RCC 7860 (cell line): Measurements from ENCODE around the gene PERCC1.

ENCODE experiments used
- DNase-seq: peaks from one replicate; pipeline ENCODE4 v3.0.0-alpha.2; 2015; ENCODE audit warnings: low spot score
- FAIRE-seq: peaks from 2 replicates; lab custom pipeline; 2012; peaks lifted over from hg19 to GRCh38; lab: Jason Lieb, UNC

Gene PERCC1

DNA sequence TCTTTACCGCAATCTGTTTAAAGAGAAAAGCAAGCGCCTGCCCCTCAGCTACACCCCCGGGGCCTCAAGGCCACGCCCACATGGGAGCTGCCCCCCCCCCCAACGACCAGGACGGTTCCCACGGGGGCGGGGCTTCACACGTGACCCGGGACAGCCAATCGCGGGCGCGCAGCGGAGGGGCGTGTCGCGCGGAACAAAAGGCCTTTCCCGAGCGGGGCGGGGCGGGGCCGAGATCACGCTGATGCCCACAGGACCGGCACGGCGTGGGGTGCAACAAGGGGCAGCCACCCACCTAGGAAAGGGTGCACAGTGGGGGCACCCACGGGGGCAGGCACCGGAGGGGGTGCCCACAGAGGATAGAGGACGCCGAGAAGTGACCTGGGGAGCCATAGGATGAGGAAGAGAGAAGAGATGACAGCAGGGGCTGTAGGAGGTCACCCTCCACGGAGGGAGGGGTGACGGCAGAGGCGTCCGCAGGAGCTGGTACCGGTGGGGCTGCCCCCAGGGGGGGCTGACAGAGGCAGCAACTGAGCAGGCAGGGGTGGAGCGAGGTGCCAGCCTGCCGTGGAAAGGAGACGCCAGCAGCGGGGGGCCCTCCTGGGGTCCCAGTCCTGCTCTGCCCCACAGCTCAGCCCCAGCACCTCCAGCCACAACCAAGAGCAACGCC, 22.6 kb upstream of the PERCC1 start:
- DNase-seq (peak; percentile 58), FAIRE-seq (no peak)

DNA sequence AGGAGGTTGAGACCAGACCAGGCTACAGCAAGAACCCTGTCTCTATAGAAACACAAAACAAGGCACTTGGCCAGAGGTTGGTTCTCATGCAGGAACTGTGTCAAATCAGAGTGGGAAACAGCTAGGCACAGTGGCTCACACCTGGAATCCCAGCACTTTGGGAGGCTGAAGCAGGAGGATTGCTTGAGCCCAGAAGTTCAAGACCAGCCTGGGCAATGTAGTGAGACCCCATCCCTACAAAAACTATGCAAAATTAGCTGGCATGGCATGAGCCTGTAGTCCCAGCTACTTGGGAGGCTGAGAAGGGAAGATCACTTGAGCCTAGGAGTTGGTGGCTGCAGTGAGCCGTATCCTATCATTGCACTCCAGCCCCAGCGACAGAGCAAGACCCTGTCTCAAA, 18.0 kb upstream of the PERCC1 start:
- DNase-seq: no peak
- FAIRE-seq: no peak

DNA sequence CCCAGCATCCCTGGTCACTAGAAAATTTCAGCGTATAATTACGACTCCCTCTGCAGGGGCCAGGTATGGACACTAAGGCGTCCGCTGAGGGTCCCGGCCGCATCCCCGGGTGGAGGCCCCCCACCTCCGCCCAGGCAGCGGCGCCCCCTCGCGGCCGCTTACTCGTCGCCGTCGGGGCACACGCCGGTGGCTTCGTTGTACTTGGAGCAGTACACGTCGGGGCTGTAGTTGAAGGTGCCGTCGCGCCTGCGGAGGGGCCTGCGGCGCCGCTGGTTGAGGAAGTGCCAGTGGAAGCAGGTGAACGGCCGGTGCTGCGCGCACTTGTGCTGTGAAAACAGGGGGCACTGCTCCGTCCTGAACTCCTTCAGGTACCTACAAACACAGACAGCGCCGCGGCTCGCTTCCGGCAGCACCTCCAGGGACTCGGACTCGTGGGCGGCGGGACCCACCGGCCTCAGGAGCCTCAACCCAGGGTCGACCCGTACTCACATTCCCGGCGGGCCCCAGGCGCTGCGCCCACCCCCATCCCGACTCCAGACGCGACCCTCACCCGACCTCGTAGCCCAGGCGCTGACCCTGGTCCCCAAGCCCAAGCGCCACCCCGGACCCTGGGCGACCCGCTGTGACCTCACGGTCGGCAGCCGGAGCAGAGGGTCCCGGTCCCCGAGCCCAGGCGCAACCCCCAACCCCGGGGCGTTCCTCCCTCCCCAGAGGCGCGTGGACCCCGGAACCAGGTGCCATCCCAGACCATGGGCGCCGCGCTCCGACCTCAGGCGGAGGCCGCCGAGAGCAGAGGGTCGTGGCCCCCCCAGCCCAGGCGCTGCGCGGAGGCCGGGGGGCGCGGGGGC, 17.0 kb upstream of the PERCC1 start:
- no peak for DNase-seq

DNA sequence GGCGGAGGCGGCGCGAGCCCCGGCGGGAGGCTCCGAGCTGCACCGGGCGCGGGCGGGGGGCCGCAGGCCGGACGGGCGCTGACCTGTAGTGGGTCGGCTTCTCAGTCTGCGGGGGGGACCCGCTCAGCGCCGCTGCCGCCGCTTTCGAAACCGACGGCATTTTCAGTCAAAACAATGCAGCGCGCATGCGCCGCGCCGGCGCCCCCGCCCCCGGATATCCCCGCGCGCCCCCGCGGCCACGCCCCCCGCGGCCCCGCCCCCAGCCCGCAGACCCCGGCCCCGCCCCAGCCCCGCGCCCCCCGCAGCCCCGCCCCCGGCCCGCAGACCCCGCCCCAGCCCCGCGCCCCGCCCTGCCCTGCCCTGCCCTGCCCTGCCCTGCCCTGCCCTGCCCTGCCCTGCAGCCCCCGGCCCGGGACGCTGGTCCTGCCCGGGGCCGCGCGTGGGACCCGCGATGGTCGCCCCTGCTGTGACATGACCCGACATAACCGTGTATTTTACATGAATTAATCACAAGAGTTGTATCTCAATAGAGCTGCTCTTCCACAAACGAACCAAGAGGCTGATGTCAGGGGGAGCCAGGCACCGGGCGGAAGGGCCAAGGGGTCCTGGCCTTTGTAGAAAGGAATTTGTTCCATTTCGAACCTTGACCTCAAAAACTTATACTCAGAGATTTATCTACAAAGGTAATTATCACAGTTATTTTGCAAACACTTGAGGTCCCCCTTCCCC, 16.2 kb upstream of the PERCC1 start, which contains the start of gene UNKL:
Gene UNKL (minus strand): TSS at position 173 of the 729 bp plus-strand sequence. CDS start 13 bp downstream, at position 160.
- FAIRE-seq (no peak), DNase-seq (peak; percentile 6)

More for the DNA sequence above, 17.0 kb upstream of the PERCC1 start:
- FAIRE-seq: no peak

DNA sequence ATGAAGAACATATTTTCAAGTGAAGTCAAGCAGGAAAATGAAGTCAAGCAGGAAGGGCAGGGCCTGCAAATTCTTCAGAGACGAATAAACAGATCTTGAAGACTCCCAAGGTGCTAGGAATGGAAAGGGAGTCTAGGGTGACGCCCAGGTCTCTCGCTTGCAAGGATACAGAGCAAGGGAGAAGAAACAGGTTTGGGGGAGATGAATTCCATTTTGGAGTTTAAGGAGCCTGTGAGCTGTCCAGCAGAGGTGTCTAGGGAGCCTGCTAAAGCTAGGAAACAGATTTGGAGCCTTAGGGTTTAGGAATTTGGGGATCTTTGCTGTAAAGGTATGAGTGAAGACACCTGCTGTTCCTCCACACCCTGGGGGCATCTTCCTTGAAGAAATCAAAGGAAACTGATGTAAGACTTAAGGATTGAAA, 14.3 kb upstream of the PERCC1 start:
- FAIRE-seq (no peak), DNase-seq (no peak)

DNA sequence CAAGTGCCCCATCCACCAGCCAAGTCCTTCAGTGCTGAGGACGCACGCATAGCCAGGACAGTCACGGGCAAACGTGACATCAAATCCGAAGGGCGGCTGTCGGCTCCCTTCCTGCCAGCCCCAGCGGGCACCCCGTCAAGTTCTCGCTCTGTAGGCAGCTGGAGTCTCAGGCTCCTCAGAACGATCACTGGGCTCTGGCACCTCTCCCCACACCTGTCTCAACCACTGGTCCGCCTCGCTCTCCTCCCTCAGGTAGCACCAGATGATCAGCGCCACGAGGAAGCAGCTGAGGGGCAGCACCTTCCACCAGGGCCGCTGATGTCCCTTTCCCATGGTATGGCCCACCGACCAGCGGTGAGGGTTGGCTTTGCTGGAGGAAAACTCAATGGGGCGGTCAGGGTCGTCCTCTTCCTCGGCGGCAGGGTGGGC, 10.8 kb upstream of the PERCC1 start:
- DNase-seq (no peak), FAIRE-seq (no peak)

DNA sequence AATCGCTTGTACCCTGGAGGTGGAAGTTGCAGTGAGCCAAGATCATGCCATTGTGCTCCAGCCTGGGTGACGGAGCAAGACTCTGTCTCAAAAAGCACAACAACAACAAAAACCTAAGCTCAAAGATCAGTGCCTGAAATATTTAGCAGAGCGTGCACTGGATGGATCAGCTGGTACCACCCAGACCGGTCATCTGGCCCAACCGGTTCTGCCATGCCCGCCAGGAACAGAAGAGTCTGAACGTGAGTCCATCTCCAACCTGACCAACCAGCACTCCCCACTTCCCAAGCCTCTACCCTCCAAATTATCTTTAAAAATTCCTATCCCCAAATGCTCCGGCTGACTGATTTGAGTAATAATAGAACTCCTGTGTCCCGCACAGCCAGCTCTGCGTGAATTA, 8.8 kb upstream of the PERCC1 start:
- FAIRE-seq: no peak
- no peak for DNase-seq

DNA sequence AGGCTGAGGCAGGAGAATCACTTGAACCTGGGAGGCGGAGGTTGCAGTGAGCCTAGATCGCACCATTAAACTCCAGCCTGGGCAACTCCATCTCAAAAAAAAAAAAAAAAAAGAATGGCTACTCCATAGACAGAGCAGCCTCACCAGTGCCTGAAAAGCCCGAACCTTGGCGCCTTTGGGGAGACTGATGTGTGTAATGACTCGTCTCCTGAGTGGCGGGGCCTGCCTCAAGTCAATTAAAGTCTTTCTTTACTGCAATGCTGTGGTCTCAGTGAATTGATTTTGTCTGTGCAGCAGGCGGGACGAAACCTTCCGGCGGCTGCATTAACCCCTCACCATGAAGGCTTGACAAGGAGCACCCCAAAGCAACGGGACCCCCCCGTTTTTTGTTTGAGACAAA, 6.8 kb upstream of the PERCC1 start:
- DNase-seq (no peak), FAIRE-seq (no peak)

DNA sequence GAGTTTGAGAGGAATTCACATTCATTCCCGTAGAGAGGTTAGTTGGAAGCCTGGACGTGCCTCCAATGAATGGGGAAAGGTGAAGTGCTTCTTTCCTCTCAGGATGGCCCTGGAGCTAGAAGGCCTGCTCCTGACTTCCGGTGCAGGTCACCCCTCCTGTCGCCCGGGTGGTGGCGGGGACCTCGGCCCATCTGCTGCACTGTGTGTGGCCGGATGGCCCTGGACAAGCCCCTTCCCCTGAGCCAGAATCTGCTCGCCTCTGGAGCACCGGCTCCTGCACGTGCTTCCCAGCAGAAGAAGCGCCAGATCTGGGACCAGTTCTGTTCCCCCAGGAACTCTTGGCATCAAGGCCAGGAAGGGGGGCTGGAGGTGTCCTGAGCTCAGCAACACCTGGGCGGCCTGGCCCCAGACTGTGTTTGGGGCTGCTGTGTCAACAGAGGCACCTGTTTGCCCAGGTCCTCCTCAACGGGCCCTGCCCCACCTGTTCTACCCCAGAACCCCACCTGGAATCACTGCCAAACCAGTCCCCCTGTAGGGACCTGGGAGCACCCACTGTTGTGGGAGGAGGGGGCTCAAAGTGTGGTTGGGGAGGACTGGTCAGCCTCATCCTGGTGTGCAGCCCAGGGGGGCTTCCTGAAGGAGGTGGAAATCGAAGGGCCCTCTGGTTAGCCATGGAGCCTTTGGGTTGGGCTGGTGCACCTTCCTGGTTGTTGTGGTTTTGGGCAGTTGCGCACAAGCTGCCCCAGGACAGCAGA, 5.1 kb upstream of the PERCC1 start:
- DNase-seq: no peak
- no peak for FAIRE-seq

DNA sequence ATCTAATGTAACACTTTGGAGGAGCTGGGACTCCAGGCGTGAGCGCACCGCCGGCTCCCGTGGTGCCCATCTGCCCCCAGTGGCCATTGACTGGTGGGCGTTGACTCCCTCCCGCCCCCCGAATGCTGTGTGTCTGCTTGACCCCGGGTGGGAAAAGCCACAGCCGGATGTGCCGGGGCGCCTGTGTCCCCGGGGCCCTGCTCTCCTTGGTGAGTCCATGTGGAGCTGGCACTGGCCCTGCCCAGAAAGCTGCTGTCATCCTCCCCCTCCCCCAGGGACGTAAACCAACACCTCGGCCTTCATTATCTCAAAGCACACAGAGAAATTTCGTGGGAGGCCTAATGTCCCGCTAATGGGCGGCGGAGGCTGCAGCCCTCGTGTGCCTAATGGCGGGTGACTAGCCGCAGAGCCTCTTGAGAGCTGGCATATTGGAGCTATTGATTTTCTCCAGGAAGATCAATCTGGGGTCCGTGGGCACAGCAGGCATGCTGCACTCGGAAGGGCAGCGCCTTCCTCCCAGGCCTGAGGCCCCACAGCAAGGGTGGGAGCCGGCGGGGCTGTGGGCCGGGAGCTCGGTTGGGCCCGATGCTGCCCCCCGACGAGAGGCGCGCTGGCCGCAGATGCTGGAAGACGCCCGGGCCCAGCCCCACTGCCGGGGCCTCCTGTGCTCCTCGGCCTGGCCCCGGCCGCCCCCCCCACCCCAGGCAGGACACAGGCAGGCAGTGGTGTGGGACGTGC, 4.0 kb upstream of the PERCC1 start:
- DNase-seq (no peak), FAIRE-seq (no peak)

DNA sequence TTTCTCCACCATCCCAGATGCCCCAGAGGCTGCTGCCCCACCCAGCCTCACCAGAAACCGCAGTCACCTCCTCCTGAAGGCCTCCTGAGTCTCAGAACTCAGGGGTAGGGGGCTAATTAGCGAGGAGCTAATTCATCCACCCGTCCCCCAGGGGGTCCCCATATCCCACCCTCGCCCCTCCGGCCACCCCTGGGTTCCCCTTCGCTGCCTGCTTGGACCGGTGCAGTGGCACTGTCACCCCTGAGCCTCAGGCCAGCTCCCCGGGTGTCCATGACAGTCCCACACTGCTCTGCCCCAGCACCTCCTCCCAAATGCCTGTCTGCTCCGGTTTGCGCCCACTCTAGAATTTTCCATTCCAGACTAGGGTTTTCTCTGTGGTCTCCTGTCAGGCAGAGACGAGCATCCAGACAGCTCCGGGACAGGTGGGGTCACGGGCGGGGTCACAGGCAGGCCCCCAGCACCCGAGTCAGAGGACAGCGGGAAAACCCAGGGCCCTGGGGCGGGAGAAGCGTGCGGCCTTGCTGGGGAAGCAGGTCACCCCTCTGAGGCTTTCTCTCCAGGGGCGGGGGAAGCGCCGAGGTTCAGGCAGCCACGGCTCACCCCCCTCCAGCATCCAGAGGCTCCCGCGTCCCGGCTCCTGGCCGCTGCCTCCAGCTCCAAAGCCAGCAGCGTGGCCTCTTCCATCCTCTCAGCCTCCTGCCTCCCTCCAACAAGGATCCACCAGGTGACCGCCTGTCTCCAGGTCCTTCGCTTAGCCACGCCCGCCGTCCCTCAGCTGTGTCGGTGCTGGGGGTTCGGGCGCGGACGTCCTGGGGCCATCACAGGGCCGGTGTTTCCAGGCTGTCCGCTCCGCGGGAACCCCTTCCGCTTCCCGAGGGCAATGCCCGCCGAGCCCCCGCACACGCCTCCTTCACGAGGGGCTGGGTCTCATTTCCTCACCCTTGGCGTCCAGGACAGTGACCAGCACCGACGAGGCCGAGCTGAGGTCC, 3.1 kb upstream of the PERCC1 start:
- no peak for FAIRE-seq
- DNase-seq: no peak

DNA sequence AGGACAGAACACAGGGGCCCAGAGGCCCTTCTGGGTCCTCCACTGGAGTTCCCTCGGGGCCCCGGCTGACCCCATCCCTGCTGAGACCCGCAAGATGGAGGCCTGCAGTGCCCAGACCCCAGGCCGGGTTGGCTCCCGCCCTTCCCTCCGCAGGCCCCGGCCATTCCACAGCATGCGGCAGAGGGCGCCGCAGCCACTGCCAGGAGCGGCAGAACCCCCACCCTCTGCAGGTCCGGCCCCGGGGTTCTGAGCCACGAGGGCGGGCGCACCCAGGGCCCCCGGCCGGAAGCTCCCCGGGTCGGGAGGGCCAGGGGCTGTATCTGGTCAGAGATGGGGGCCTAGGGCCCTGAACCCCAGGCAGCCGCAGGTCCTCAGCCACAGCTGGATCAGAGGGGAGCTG, 2.4 kb upstream of the PERCC1 start:
- DNase-seq: no peak
- FAIRE-seq: no peak

DNA sequence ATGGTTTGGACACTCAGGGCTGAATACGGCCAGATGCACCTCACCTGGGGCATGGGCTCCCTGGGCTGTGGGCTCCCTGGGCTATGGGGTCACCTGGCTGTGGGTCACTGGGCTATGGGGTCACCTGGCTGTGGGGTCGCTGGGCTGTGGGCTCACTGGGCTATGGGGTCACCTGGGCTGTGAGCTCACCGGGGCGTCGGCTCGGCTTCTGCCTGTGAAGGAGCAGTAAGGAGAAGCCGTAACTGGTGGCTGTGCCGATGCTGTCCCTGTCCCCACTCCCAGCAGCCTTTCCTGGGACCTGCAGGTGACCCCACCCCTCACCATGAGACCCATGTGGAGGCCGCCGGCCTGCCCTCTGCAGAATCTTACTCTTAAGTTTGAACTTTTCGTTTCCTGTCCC, 1.9 kb upstream of the PERCC1 start:
- DNase-seq: no peak
- FAIRE-seq: no peak

DNA sequence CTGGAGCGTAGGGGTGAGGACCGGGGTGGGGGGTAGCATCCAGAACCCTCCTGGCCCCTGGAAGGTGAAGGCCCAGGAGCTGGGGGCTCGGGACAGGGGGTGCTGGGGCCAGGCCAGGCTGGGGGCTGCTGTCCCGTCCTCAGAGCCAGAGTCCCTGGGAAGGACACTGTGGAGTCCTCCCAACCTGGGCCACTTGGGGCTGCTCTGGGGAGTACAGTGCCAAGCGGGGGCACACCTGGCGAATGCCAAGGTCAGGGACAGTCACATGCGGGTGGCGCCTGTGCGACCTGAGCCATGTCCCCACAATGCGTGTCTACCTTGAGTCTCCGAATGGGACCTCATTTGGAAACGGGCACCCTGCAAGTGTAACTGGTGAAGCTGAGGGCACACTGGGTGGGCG, 1.2 kb upstream of the PERCC1 start:
- no peak for DNase-seq
- no peak for FAIRE-seq

DNA sequence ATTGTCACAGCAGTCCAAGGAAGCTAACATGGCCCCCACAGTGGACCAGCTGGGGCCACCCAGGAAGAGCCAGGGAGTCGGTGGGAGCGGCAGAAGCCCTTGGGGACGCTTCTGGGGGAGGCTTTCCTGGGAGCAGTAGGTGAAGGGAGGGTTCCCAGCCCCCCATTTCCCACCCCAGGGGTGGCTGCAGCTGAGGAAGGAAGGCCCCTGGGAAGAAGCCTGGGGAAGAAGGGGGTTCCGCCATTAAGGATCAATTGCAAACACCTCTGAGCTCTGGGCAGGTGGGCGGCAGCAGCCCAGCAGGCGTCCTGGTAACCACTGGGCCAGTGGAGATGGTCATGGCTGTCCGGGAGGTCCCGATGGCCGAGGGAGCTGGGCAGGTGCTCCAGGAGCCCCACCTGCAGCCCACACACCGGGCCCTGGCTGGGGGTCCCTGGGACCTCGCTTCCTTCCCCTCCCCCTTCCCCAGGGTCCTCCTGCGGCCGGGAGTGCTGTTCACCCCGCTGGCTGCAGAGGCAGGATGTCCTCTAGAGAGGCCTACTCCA, 592 bp upstream of the PERCC1 start:
- FAIRE-seq: no peak

DNA sequence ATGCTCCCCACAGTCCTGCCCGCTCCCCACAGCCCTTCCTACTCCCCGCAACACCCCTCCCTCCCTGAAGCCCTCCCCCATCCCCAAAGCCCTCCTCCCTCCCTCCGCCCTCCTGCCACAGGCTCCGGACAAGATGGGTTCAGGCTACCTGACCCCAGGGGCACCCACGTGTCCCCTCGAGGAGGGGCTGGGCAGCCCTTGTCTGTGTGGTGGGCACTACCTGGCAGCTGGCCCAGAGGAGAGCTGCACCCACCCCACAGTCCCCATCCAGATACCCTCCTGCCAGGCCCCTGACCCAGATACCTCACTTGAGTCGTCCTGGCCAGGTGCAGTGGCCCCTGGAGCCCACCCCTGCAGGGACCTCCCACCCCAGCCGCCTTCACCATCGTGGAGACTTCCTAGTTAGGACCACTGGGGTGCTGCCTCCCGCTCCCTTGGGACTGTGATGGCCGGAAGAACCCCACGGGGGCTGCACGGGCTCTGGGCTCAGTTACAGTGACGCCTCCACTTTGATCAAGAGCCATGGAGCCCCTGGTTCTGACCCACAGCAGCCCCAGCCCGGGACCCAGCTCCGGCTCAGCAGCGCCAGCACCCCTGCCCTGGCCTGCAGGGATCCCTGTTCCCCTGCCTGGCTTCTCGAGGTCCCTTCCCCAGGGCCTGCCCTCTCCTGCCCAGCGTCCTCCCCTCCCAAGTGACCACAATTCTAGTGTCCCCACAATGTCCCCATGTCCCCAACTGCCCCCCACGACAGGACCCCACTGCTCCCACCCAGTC, 806 bp downstream of the PERCC1 start:
- no peak for FAIRE-seq
- DNase-seq: no peak

More for the DNA sequence above, 592 bp upstream of the PERCC1 start:
- no peak for DNase-seq

DNA sequence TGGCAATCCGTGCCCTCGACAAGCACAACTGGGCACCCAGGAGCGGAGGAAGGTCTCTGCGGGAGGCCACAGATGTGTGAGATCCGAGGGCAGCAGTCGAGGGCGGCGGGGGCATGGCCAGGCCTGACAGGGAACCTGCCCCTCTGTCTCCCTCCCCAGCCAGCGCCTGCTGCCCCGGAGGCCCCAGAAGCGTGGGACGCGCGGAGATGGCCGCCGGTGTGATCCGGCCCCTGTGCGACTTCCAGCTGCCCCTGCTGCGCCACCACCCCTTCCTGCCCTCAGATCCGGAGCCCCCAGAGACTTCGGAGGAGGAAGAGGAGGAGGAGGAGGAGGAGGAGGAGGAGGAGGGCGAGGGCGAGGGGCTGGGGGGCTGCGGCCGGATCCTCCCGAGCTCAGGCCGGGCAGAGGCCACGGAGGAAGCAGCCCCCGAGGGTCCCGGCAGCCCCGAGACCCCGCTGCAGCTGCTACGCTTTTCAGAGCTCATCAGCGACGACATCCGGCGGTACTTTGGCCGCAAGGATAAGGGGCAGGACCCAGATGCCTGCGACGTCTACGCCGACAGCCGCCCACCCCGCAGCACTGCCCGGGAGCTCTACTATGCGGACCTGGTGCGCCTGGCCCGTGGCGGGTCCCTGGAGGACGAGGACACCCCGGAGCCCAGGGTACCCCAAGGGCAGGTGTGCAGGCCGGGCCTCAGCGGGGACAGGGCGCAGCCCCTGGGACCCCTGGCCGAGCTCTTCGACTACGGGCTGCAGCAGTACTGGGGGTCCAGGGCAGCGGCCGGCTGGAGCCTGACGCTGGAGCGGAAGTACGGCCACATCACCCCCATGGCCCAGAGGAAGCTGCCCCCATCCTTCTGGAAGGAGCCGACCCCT, 1.7 kb downstream of the PERCC1 start:
- no peak for FAIRE-seq
- no peak for DNase-seq
